HG03457 (cell line): ENCODE measurements around the gene CELF2.
"Not testable (repeated sequence)": the region's sequence is repeated elsewhere in the genome, so short reads cannot be mapped to it uniquely, and the experiment has no call there.

Experiments
- ATAC-seq: cut with Tn5 transposase; IDR thresholded peaks from one replicate; pipeline ENCODE4 v1.9.1; 2021; ENCODE audit warnings: moderate number of reproducible peaks; ENCODE audit not compliant: unreplicated experiment

CELF2 gene

GRCh38 chr10:11017570-11018431 lies at the start of gene CELF2:
Gene CELF2, plus strand, starts transcription at chr10:11017872. Its CDS starts 218 bp downstream, at chr10:11018090.
- ATAC-seq = no peak

DNA sequence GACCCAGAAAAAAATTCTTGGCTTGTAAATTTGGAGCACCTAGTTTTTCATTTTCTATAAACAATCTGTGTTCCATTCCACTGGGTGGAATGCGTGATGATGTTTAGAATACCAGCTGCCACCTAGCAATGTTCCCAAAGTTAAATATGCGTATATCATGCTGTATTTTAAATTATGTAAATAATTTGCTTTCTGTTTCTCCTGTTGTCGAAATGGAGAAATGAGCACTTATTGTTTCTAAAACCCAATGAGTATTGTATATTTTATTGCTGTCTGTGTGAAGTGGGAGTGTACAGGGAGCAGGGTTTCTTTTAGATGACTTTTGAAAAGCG lies 49.4 kb upstream of the CELF2 start:
- no peak for ATAC-seq

GRCh38 chr10:10973310-10973709 lies 44.4 kb upstream of the CELF2 start:
- no peak for ATAC-seq

GRCh38 chr10:10975647-10976046 lies 42.0 kb upstream of the CELF2 start:
- no peak for ATAC-seq

GRCh38 chr10:10976652-10977051 lies 41.0 kb upstream of the CELF2 start:
- no peak for ATAC-seq

DNA sequence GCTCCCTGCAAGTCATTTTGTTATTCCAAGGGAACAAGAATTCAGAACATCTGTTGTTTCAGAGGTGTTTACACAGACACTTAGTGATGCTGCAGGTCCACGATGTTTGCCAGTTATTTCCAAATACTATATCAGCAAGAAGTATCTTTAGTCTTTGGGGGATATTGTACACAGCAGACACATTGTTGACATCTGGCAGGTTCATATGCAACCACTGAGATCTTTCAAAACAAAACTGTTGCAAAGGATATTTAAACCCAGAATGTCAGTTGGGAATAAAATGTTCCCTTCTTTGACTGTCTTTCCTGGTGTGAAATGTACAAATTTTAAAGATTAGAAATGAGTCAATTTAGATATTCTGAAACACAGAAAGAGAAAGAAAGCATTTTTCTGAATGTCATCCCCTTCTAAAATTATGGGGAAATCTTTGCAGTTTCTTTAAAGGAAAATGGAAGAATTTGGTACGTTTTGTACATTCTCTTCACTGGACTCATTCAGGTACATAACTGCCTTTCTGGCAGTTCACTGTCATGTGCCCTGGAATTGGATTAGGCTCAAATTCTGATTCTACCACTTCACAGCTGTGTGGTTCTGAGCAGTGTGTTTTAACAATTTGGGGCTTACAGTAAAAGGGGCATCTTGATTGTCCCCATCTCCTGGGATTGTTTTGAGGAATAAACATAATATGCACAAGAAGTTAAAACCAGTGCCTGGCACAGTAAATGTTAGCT lies 40.3 kb upstream of the CELF2 start:
- ATAC-seq = no peak

- no peak for ATAC-seq
Measured at GRCh38 chr10:10977978-10978377, 39.7 kb upstream of the CELF2 start.

- ATAC-seq = no peak
Measured at GRCh38 chr10:10985361-10985760, 32.3 kb upstream of the CELF2 start.

- ATAC-seq = no peak
Measured at GRCh38 chr10:10986606-10987005, 31.1 kb upstream of the CELF2 start.

GRCh38 chr10:10987111-10987510 lies 30.6 kb upstream of the CELF2 start:
- ATAC-seq = no peak

DNA sequence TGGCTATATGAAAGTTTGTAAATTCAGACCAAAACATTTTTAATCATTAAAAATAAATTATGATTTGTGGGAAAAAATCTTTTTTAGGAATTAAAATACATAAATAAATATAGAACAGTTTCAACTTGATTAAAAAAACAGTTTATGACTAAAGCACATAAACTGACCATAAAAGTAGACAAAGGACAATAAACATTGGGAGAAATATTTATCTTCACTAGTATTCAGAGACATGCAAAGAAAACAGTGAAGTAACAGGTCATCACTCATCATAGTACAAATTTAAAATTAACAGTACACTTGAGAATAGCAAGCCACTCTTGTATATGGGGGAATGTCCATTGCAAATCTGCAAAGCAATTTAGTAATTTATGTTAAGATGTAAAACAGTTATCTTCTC lies 28.0 kb upstream of the CELF2 start:
- ATAC-seq = no peak

GRCh38 chr10:10991144-10991543 lies 26.5 kb upstream of the CELF2 start:
- no peak for ATAC-seq

GRCh38 chr10:10992072-10992471 lies 25.6 kb upstream of the CELF2 start:
- ATAC-seq = no peak

DNA sequence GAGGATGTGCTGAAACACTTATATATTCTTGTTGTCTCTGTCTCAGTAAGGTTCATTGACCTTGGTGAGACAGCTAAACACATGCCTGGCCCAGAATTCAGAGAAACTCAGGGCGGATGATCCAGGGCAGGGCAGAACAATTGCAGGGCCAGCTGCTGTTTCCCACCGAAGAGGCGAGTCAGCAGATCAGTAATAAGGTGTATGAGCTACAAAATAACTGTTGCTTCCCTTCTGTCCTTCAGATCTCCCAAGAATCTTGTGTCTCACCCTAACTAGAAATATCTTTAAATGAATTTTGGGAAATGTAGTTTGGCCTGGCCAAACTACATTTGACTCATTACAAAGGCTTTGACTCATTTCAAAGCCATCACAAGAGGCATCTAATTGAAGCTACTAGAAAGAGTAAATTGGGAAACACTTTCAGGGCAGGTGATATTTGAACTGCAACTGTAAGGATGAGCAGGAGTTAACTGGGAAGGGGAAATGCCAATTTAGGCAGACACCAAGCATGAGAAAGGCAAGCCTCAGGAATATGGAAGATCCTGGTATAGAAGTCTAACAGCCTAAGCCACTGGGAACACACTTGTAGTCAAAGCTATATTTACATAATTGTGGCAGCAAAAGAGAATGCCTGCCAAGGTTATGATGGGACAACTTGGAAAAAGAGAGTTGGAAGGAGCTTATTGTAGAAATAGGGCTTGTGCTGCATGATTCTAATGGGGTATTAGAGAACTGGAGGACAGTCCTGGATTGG lies 24.5 kb upstream of the CELF2 start:
- no peak for ATAC-seq

- no peak for ATAC-seq
Measured at GRCh38 chr10:10993785-10994184, 23.9 kb upstream of the CELF2 start.

DNA sequence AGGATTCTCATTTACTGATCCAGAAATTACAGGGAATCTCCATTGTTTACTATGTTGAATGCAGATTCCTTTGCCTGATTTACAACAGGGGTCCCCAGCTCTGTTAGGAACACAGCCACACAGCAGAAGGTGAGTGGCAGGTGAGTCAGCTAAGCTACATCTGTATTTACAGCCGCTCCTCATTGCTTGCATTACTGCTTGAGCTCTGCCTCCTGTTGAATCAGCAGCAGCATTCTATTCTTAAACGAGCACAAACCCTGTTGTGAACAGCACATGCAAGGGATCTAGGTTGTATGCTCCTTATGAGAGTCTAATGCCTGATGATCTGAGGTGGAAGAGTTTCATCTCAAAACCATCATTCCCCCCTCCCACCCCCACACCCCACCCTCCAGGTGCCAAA lies 23.3 kb upstream of the CELF2 start:
- ATAC-seq = no peak

DNA sequence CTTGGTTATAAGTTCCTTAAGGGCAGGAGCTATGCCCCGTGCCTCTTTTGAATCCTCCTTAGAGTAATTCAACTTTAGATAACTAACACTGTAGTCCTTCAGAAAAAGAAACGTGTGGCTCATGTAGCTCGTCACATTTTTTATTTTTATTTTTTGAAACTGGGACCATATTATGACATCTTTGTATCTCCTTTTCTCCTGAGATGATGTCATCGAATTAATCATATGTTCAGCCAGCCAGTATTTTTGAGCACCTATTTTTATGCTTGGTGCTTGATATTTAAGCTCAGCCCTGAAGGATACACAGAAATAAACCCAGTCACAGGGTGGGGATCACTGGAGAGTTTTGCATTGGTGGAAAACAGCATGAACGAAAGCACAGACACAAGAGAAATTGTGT lies 22.6 kb upstream of the CELF2 start:
- no peak for ATAC-seq

GRCh38 chr10:10996966-10997620 lies 20.6 kb upstream of the CELF2 start:
- no peak for ATAC-seq

DNA sequence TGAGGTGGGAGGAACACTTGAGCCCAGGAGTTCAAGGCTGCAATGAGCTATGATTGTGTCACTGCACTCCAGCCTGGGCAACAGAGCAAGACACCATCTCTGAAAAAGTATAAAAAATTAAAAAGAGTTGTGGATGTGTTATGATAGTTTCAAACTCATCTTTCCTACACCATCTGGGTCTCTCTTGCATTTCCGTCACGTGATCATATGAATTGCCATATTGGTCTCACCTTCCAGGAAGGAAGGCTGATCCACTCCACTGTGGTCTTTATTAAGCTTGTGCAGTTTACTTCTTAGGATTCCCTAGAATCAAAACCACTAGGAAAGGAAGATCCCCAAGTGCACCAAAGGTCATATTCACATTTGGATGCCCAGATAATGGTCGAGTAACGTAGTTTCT lies 18.2 kb upstream of the CELF2 start:
- ATAC-seq = not testable (repeated sequence)

- no peak for ATAC-seq
Measured at GRCh38 chr10:11002485-11002884, 15.2 kb upstream of the CELF2 start.

GRCh38 chr10:11002916-11003315 lies 14.8 kb upstream of the CELF2 start:
- no peak for ATAC-seq
